MCF 10A (cell line): ENCODE data around the gene SPPL2B. TPM values are rescaled to one million over a fixed set of nuclear protein-coding genes. Genes with fewer than 3 reads are reported as not detected.

Source experiments
- BruUV-seq: library from RNA; stranded (reverse); fragments of 400-500 nt; replicated peaks from 2 replicates; lab custom pipeline; 2021; lab: Mats Ljungman, UMichigan
- CTCF ChIA-PET: fragments of 300-600 bp; sonication (Branson Sonifier 250); formaldehyde crosslinking; extraction: SDS; loops from one replicate; lab custom pipeline; 2021; ENCODE audit warnings: antibody characterized with exemption, inconsistent platforms; lab: Yijun Ruan, JAX
- POLR2A ChIA-PET: fragments of 300-600, 350-650 bp; sonication (Branson Sonifier 250); formaldehyde crosslinking; extraction: SDS; loops from one replicate; lab custom pipeline; 2020; ENCODE audit warnings: antibody characterized with exemption, inconsistent platforms; lab: Yijun Ruan, JAX
- DNase-seq: peaks from one replicate; pipeline ENCODE4 v3.0.0-alpha.2; 2018; ENCODE audit not compliant: unreplicated experiment
- H3K27ac Mint-ChIP-seq: one replicate; pipeline ENCODE4 v1.8.0; 2022; ENCODE audit warnings: mild to moderate bottlenecking, low read depth, mixed read lengths; ENCODE audit not compliant: unreplicated experiment
- H3K27me3 Mint-ChIP-seq: one replicate; pipeline ENCODE4 v1.8.0; 2022; ENCODE audit warnings: mixed read lengths; ENCODE audit not compliant: insufficient read depth, unreplicated experiment
- H3K36me3 Mint-ChIP-seq: one replicate; pipeline ENCODE4 v1.8.0; 2022; ENCODE audit warnings: mild to moderate bottlenecking, moderate library complexity, mixed read lengths; ENCODE audit not compliant: insufficient read depth, unreplicated experiment
- H3K4me1 Mint-ChIP-seq: one replicate; pipeline ENCODE4 v1.8.0; 2022; ENCODE audit warnings: mixed read lengths; ENCODE audit not compliant: insufficient read depth, unreplicated experiment
- H3K4me3 Mint-ChIP-seq: one replicate; pipeline ENCODE4 v1.8.0; 2022; ENCODE audit warnings: mild to moderate bottlenecking, moderate library complexity, mixed read lengths; ENCODE audit not compliant: unreplicated experiment
- H3K9me3 Mint-ChIP-seq: one replicate; pipeline ENCODE4 v1.8.0; 2022; ENCODE audit warnings: mixed read lengths; ENCODE audit not compliant: unreplicated experiment
- intact Hi-C: fragments of 100-400 bp; cut with micrococcal nuclease; formaldehyde crosslinking; loops from 2 replicates; pipeline ENCODE4 v1.14.1; 2022
- total RNA-seq: library from RNA; stranded (reverse); gene quantifications from 2 replicates; pipeline ENCODE4 v1.2.3, GENCODE V29; 2022
- TF ChIP-seq, protein P1 (sequence below): fragments of 200-600 bp; IDR thresholded peaks from one replicate; pipeline ENCODE4 v1.8.0; 2022; ENCODE audit warnings: antibody characterized with exemption, mild to moderate bottlenecking; ENCODE audit not compliant: unreplicated experiment

SPPL2B gene
- total RNA-seq, 1 experiment from 2014 or later, result 70.1 TPM

DNA sequence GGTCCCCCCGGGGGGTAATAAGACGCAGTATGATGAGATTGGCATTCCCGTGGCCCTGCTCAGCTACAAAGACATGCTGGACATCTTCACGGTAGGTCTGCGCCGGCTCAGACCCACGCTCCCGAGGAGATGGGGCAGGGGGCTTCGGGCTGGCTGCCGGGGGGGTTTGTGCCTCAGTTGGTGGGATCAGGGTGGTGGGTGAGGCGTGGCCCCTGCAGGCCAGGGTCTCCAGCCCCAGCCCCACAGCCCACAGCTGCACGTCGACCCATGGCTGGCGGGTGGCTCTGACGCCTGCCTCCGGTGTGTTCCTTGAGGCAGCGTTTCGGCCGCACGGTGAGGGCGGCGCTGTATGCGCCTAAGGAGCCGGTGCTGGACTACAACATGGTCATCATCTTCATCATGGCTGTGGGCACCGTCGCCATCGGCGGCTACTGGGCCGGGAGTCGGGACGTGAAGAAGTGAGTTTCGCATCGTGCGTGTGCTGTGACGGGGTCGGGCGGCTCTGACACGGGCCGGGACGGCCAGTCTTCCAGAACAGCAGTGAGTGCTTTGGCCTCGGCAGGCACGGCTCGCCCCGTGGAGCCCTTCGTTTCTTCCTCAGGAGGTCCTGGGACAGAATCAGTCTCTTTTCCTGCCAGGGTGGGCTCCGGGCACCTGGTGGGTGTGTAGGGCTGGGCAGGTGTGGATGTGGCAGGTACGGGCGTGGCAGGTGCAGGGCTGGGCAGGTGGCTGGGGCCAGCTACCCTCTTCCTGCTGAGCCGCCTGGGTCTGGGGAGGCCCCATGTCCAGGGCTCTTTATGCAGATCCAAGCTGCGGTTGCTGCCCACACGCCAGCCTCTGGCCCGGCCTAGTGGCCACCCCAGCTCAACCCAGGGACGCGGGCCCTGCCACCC lies 10.5 kb downstream of the SPPL2B start:
- TF ChIP-seq, protein P1, sequence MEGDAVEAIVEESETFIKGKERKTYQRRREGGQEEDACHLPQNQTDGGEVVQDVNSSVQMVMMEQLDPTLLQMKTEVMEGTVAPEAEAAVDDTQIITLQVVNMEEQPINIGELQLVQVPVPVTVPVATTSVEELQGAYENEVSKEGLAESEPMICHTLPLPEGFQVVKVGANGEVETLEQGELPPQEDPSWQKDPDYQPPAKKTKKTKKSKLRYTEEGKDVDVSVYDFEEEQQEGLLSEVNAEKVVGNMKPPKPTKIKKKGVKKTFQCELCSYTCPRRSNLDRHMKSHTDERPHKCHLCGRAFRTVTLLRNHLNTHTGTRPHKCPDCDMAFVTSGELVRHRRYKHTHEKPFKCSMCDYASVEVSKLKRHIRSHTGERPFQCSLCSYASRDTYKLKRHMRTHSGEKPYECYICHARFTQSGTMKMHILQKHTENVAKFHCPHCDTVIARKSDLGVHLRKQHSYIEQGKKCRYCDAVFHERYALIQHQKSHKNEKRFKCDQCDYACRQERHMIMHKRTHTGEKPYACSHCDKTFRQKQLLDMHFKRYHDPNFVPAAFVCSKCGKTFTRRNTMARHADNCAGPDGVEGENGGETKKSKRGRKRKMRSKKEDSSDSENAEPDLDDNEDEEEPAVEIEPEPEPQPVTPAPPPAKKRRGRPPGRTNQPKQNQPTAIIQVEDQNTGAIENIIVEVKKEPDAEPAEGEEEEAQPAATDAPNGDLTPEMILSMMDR, result no peak
- ChIA-PET CTCF (no interaction called here), POLR2A (no interaction called here)
- peaks cover 18% of the 10 kb centered on the region for H3K36me3 Mint-ChIP-seq
- H3K27ac Mint-ChIP-seq, result no peak overlapping the region
- H3K9me3 Mint-ChIP-seq, result no peaks in the 10 kb centered on the region
- intact Hi-C loops, result no loop called here
- no peak overlapping the region for H3K4me3 Mint-ChIP-seq
- DNase-seq, result no peak
- no peaks in the 10 kb centered on the region for H3K4me1 Mint-ChIP-seq
- H3K27me3 Mint-ChIP-seq, result no peaks in the 10 kb centered on the region
- BruUV-seq, result no TSS peak

GRCh38 chr19:2339644-2340310 lies 11.3 kb downstream of the SPPL2B start:
- no peak for DNase-seq

DNA sequence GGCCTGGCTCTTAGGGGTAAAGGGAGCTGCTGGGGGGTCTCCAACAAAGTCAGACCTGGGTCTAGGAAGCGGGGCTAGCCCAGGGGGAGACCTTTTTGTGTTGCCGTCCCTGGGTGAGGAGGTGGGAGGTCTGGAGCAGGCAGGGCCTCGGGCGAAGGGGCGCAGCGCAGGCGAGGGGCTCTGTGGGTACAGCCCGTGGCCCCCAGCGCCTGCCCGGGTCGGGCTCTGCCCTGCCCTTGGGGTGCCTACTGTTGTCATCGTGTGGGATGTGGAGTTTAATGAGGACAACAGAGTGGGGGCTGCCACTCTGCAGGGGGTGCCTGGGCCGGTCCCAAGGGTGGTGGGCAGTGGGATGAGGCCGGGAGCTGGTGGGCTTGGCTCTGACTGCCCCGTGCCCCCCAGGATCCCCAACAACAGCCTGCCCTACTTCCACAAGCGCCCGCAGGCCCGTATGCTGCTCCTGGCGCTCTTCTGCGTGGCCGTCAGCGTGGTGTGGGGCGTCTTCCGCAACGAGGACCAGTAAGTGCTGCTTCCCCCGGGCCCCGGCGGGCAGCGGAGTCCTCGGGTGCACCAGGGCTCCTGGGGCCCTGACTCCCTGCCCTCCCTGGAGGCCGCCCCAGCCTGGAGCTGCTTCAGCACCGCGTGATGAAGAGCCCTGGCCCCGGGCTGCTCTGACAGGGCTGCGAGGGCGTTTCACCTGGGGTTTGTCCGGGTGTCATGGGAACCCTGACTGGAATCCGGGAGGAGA lies 12.2 kb downstream of the SPPL2B start:
- DNase-seq, result no peak
- TF ChIP-seq, protein P1, result no peak
- no TSS peak for BruUV-seq
- peaks cover 3% of the 10 kb centered on the region for H3K4me1 Mint-ChIP-seq
- peaks cover 18% of the 10 kb centered on the region for H3K36me3 Mint-ChIP-seq
- no peaks in the 10 kb centered on the region for H3K9me3 Mint-ChIP-seq
- H3K27me3 Mint-ChIP-seq, result no peaks in the 10 kb centered on the region
- H3K4me3 Mint-ChIP-seq, result no peak overlapping the region
- ChIA-PET CTCF (interaction anchor here (0.5 kb wide), 1 partner anchor 296 kb away, joined by 3 read pairs; no protein-coding TSS in a partner anchor), POLR2A (no interaction called here)
- intact Hi-C loops, result no loop called here
- H3K27ac Mint-ChIP-seq, result no peak overlapping the region

More at GRCh38 chr19:2339644-2340310, 11.3 kb downstream of the SPPL2B start:
- H3K4me3 Mint-ChIP-seq, result no peak overlapping the region
- ChIA-PET POLR2A (no interaction called here), CTCF (no interaction called here)
- peaks cover 18% of the 10 kb centered on the region for H3K36me3 Mint-ChIP-seq
- no peaks in the 10 kb centered on the region for H3K9me3 Mint-ChIP-seq
- no peak overlapping the region for H3K27ac Mint-ChIP-seq
- TF ChIP-seq, protein P1, result no peak
- intact Hi-C loops, result no loop called here
- H3K4me1 Mint-ChIP-seq, result no peaks in the 10 kb centered on the region
- no peaks in the 10 kb centered on the region for H3K27me3 Mint-ChIP-seq
- BruUV-seq, result no TSS peak
